ENCODE data around the gene TOGARAM2.

The TOGARAM2 gene

GRCh38 chr2:29056452-29056851, 75.4 kb downstream of the TOGARAM2 start:
- no peak for DNase-seq

- no peak for DNase-seq
Measured at GRCh38 chr2:29057006-29057405, 75.9 kb downstream of the TOGARAM2 start.

- no peak for DNase-seq
Measured at GRCh38 chr2:29059624-29060023, 78.5 kb downstream of the TOGARAM2 start.

- no peak for DNase-seq
Measured at GRCh38 chr2:29060441-29060840, 79.3 kb downstream of the TOGARAM2 start.

DNA sequence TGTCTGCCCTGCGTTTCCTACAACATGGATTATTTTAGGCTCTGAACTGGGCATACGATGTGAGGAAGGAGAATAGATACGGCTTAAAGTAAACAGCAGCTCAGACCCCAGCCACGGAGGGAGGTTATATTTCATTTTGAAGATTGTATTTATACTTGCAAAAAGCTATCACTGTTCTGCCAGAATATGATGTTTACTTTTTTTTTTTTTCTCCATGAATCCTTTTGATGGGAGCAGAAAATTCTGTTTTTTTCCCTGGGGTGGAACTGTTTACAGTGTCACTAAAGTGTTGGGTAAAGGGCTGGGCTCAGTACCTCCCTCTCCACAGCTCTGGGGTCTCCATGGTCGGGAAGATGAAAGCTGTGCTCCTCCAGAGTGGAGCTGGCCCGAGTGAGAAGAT, 80.1 kb downstream of the TOGARAM2 start:
- no peak for DNase-seq

- DNase-seq, result no peak
Measured at GRCh38 chr2:29061616-29062015, 80.5 kb downstream of the TOGARAM2 start.

GRCh38 chr2:29062371-29062770, 81.3 kb downstream of the TOGARAM2 start:
- no peak for DNase-seq

GRCh38 chr2:29063056-29063455, 82.0 kb downstream of the TOGARAM2 start:
- DNase-seq, result no peak

DNA sequence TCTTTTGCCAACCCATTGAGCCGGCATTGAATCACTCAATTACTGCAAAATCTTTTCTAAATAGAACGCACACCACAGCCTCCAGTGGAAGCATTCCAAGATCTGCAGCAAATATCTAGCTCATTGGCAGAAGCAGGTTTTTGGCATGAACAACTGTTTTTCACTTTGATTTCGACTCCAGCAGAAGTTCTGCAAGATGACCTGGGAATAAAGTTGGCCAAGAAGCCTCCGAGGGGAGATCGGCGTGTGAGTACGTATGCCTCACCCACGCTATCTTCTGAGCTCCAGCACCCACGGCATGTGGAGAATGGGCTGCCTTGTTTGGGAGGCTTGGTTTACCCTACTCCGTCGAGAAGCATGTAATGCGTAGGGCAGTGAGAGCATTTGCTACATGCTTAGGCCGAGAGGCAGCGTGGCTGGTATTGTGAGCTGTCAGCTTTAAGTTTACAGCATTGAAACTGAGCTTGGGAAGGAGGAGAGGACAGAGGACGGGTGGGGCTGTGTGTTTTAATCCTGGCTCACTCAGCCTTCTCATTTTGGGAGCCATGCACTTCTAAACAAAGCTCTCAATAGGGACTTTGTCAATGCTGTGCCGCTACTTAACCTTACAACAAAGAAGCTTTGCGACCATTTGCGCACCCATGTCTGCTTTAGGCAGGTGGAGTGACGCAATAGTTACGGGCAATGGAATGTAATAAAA, 82.7 kb downstream of the TOGARAM2 start:
- no peak for DNase-seq

DNA sequence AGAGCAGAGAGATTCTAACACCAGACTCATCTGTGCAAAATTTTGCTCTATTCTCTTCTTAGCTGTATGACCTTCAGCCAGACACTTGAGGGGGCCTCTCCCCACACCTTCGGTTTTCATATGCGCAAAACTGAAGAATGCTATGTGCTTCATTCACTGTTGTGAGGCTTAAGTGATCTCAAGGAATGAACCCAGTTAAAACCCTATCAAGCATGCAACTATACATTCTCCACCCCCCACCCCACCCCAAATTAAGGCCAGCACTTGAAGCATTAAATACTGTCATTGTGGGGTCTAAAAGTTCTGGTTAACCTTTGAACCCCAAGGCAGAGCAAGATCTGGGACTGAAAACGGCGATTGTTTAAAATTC, 83.2 kb downstream of the TOGARAM2 start:
- no peak for DNase-seq

GRCh38 chr2:29064746-29065067, 83.6 kb downstream of the TOGARAM2 start:
- DNase-seq, result no peak

GRCh38 chr2:29065068-29065811, 84.1 kb downstream of the TOGARAM2 start:
- no peak for DNase-seq

DNA sequence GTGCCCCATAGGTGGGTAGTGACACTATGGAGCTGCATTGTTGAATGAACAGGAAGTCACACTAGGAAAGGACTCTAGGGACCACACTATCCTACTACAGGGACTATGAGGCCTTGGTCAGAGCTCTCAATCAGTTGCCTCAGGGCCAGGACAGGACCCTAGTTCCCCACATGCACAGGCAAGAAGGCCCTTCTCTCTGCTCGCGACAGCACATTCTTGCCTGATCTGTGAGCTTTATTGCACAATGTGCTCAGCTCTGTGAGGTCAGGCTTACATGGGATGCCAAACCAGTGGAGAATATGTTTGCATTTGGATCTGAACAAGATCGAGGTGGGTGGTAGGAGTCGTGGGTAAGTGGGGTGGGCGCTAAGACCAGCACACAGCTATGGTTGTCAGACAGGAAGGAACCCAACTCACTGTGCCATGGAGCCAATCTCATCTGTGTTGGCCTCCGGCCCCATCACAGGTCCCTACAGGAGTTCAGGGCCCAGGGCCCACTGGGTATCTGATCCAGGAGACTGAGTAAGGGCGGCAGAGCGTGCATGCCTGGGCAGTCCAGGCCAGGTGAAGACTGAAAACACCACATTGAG, 85.3 kb downstream of the TOGARAM2 start:
- DNase-seq, result no peak

DNA sequence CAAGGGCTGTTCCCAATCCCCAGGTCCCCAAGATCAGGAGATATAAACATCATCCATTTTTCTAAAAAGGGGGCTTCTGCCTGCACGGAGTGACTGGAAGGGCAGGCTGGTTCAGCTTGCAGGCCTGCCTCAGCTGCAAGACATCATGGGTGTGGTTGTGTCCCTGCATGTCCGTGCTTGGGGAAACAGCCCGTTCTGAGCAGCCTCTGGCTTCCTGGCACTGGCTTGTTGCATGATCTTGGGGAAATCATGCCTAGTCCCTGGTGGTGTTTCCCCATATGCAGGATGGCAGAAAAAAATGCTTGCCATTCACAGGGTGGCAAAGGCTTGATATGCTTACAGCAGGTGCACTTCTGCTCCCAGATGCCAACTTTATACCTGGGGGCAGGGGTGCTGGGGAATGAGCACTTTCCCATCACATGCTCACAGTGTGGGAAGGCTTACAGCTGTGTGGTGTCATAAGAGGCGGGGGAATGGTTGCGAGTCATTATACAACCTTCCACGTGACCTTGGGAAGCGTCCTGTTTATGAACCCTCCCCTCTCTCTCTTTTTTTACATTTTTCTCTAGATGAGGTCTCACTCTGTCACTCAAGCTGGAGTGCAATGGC, 86.0 kb downstream of the TOGARAM2 start:
- DNase-seq, result no peak

DNA sequence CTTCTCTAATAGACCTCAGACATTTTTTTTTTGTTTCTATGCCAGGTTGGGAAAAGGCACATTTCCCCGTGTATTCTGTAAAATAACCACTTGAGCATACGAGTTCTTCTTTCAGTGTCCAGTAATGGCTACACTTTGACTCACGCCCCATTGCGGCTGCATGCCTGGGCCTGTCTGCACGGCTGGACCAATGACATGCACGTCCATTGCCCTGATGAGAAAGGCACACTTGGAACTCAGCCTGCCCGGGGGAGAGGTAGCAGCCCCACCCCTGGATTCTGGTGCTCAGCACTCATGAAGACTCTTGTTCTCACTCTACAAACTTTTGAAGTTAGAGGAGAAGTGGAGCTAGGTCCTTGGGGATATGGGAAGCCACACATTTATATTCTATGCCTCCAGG, 87.4 kb downstream of the TOGARAM2 start:
- DNase-seq, result no peak

GRCh38 chr2:29070526-29070925, 89.4 kb downstream of the TOGARAM2 start:
- no peak for DNase-seq

DNA sequence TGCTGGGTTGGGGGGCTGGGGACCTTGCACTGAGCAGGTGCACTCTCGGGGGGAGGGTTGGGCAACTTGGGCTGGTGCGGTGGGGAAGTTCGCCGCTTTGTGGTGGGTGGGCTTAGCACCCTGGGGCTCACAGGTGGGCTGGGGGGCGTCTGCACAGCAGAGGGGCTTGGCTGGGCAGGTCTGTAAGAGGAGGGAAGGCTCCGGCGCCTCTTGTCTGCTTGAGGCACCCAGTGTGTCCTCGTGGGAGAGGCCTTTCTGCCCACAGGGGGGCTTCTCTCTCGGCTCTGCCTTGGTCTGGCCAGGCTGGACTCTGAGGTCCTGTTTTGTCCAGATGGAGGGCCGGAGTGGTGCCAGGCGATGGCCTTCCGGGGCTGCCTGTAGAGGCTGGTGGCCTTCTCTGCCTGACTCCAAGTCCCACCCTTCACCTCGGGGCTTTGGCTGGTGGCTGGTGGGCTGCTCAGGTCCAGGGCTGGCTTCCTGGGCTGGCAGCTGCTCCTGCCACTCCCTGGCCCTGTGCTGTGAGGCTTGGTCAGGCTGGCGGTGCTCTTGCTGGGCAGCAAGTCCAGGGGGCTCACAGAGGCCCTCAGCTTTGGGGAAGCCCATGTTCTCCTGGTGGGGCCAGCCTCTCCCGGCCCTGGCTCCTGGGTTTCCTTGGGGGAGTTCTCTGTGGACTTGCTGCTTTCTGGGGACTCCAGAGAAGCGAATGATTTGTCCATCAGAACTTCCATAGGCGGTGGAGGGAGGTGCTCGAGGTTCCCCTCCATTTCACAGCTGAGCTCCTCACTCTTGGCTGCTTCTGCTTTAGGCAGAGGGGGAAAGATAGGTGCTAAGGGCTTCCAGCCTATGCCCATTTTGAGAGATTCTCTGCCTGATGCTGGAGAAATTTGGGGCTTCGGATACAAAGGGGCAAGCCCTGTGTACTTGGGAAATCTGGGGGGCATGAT, 90.2 kb downstream of the TOGARAM2 start:
- no peak for DNase-seq

- DNase-seq, result no peak
Measured at GRCh38 chr2:29072251-29072650, 91.2 kb downstream of the TOGARAM2 start.

GRCh38 chr2:29072971-29073725, 92.0 kb downstream of the TOGARAM2 start:
- no peak for DNase-seq

DNA sequence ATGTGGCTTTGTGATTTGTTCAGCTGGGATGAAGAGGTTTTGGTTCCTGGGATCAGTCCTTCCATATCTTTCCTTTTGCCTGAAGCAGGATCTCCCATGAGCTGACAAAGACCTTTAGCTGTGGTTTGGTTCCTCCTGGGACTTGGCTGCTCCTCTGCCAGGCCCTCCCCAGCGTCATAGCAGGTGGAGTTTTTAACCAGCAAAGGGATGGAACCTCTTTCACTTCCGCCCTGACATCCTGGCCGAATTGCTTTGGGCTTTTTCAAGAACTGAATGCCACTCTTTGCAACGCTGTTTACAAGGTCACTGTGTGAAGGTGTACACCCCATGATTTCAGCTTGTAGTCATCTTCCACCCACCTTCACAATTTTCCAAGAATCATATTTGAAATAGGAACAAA, 92.8 kb downstream of the TOGARAM2 start:
- DNase-seq, result no peak

- no peak for DNase-seq
Measured at GRCh38 chr2:29074411-29074810, 93.3 kb downstream of the TOGARAM2 start, which contains the start of gene PCARE. TSS of gene PCARE (minus strand) at chr2:29074523. CDS start at chr2:29074261, 262 bp downstream.
